GM06990 (cell line): Measurements from ENCODE around the gene HAAO.

Experiments
- DNase-seq: peaks from one replicate; pipeline ENCODE4 v3.0.0-alpha.2; 2011; ENCODE audit not compliant: insufficient read length; ENCODE audit errors: extremely low read depth
- H3K27me3 ChIP-seq: replicated peaks from 2 replicates; pipeline ENCODE4 v1.6.0; 2011; ENCODE audit warnings: low read length; ENCODE audit not compliant: control insufficient read depth, insufficient read depth
- H3K36me3 ChIP-seq: 2 replicates; pipeline ENCODE4 v1.5.1; 2011; ENCODE audit warnings: low read length; ENCODE audit not compliant: control insufficient read depth, insufficient read depth
- H3K4me3 ChIP-seq: replicated peaks from 2 replicates; pipeline ENCODE4 v1.5.1; 2011; ENCODE audit warnings: low read depth, mild to moderate bottlenecking, control low read depth, low read length
- CTCF ChIP-seq: IDR thresholded peaks from 2 replicates; pipeline ENCODE4 v1.5.1; 2011; ENCODE audit warnings: low read length, control low read depth, mild to moderate bottlenecking, inconsistent platforms; ENCODE audit not compliant: insufficient read depth, poor library complexity, severe bottlenecking

Gene HAAO

GRCh38 chr2:42788882-42789281 lies 3.5 kb downstream of the HAAO start:
- TF ChIP-seq CTCF: no peak
- no peak overlapping the region for H3K4me3 ChIP-seq
- H3K27me3 ChIP-seq: no peaks in the 10 kb centered on the region
- H3K36me3 ChIP-seq: peaks cover 6% of the 10 kb centered on the region
- no peak for DNase-seq

GRCh38 chr2:42788478-42788793 lies 3.9 kb downstream of the HAAO start:
- Histone ChIP-seq H3K36me3 (peaks cover 8% of the 10 kb centered on the region), H3K4me3 (no peak overlapping the region), H3K27me3 (no peaks in the 10 kb centered on the region)
- no peak for TF ChIP-seq CTCF
- DNase-seq: no peak

GRCh38 chr2:42787788-42788477 lies 4.5 kb downstream of the HAAO start:
- no peaks in the 10 kb centered on the region for H3K27me3 ChIP-seq
- peaks cover 10% of the 10 kb centered on the region for H3K36me3 ChIP-seq
- DNase-seq: no peak
- no peak for TF ChIP-seq CTCF
- H3K4me3 ChIP-seq: no peak overlapping the region

- no peak for DNase-seq
- TF ChIP-seq CTCF: no peak
- Histone ChIP-seq H3K36me3 (peaks cover 10% of the 10 kb centered on the region), H3K27me3 (no peaks in the 10 kb centered on the region), H3K4me3 (no peak overlapping the region)
These were observed 5.0 kb downstream of the HAAO start for GRCh38 chr2:42787424-42787787.

- H3K36me3 ChIP-seq: peaks cover 10% of the 10 kb centered on the region
- no peak for TF ChIP-seq CTCF
These were observed 5.6 kb downstream of the HAAO start for GRCh38 chr2:42786561-42787345.

More at GRCh38 chr2:42786561-42787345, 5.6 kb downstream of the HAAO start:
- DNase-seq: no peak
- no peaks in the 10 kb centered on the region for H3K27me3 ChIP-seq
- H3K4me3 ChIP-seq: no peak overlapping the region
